NCI-H345 (cell line): ENCODE measurements around the gene IKZF5.

Source experiments
- DNase-seq: peaks from one replicate; lab custom pipeline; 2025; lab: John Stamatoyannopoulos, UW

The IKZF5 gene

GRCh38 chr10:123008355-123009104, at the start of gene IKZF5, which contains the start of gene ACADSB:
IKZF5 (minus strand) TSS chr10:123008795; CDS start chr10:122998625, 10,170 bp downstream.
ACADSB (plus strand) TSS chr10:123009006; CDS start chr10:123009030, 24 bp downstream.
- DNase-seq, result peak; percentile 94

- DNase-seq, result no peak
Measured at GRCh38 chr10:123057968-123058367, 49.4 kb upstream of the IKZF5 start.

- no peak for DNase-seq
Measured at GRCh38 chr10:123045961-123046731, 37.6 kb upstream of the IKZF5 start.

- DNase-seq, result no peak
Measured at GRCh38 chr10:123044391-123044790, 35.8 kb upstream of the IKZF5 start.

- peak; percentile 38 for DNase-seq
Measured at GRCh38 chr10:123043409-123043925, 34.9 kb upstream of the IKZF5 start.

- no peak for DNase-seq
Measured at GRCh38 chr10:123042708-123043408, 34.3 kb upstream of the IKZF5 start.

- DNase-seq, result no peak
Measured at GRCh38 chr10:123039632-123039930, 31.0 kb upstream of the IKZF5 start.

- no peak for DNase-seq
Measured at GRCh38 chr10:123038782-123039631, 30.4 kb upstream of the IKZF5 start.

GRCh38 chr10:123035467-123036086, 27.0 kb upstream of the IKZF5 start:
- DNase-seq, result no peak

GRCh38 chr10:123034332-123034731, 25.7 kb upstream of the IKZF5 start:
- DNase-seq, result no peak

- DNase-seq, result no peak
Measured at GRCh38 chr10:123031124-123031523, 22.5 kb upstream of the IKZF5 start.

GRCh38 chr10:123027861-123028260, 19.3 kb upstream of the IKZF5 start:
- DNase-seq, result no peak

- DNase-seq, result no peak
Measured at GRCh38 chr10:123026302-123026701, 17.7 kb upstream of the IKZF5 start.

GRCh38 chr10:123024540-123024939, 15.9 kb upstream of the IKZF5 start:
- no peak for DNase-seq

- no peak for DNase-seq
Measured at GRCh38 chr10:123021517-123021916, 12.9 kb upstream of the IKZF5 start.

- DNase-seq, result no peak
Measured at GRCh38 chr10:123019941-123020703, 11.5 kb upstream of the IKZF5 start.

- no peak for DNase-seq
Measured at GRCh38 chr10:123019264-123019663, 10.7 kb upstream of the IKZF5 start.

GRCh38 chr10:123018531-123018930, 9.9 kb upstream of the IKZF5 start:
- DNase-seq, result no peak

GRCh38 chr10:123017421-123018165, 9.0 kb upstream of the IKZF5 start:
- no peak for DNase-seq

- DNase-seq, result no peak
Measured at GRCh38 chr10:123016228-123016627, 7.6 kb upstream of the IKZF5 start.
